Progenitor cell of endocrine pancreas (in vitro differentiated cells): ENCODE results near the gene HPGD. TPM values are rescaled to one million over a fixed set of nuclear protein-coding genes. Genes with fewer than 3 reads are reported as not detected.

Experiments used
- DNase-seq: peaks from one replicate; pipeline ENCODE4 v3.0.0; 2021; ENCODE audit warnings: low spot score; ENCODE audit not compliant: unreplicated experiment
- H3K27ac Mint-ChIP-seq: 2 replicates; pipeline ENCODE4 v1.8.0; 2021; ENCODE audit warnings: mild to moderate bottlenecking, moderate library complexity, mixed read lengths
- H3K27me3 Mint-ChIP-seq: 2 replicates; pipeline ENCODE4 v1.8.0; 2021; ENCODE audit warnings: mixed read lengths
- H3K36me3 Mint-ChIP-seq: 2 replicates; pipeline ENCODE4 v1.8.0; 2022; ENCODE audit warnings: mixed read lengths; ENCODE audit not compliant: insufficient read depth
- H3K4me1 Mint-ChIP-seq: 2 replicates; pipeline ENCODE4 v1.8.0; 2021; ENCODE audit warnings: low read depth, mixed read lengths
- H3K4me3 Mint-ChIP-seq: 2 replicates; pipeline ENCODE4 v1.8.0; 2021; ENCODE audit warnings: low read depth, mild to moderate bottlenecking, moderate library complexity, mixed read lengths
- H3K9me3 Mint-ChIP-seq: 2 replicates; pipeline ENCODE4 v1.8.0; 2021; ENCODE audit warnings: low read depth, mixed read lengths
- total RNA-seq: library from RNA; stranded (reverse); gene quantifications from 2 replicates; pipeline ENCODE4 v1.2.1, GENCODE V29; 2021
- TF ChIP-seq, protein P1 (sequence below): fragments of 200-600 bp; sonication (generic); IDR thresholded peaks from one replicate; pipeline ENCODE4 v1.5.0; 2021; ENCODE audit warnings: antibody characterized with exemption, mild to moderate bottlenecking; ENCODE audit not compliant: unreplicated experiment

HPGD gene
- total RNA-seq, 1 donor from 2014 or later, result 2.0 TPM

DNA sequence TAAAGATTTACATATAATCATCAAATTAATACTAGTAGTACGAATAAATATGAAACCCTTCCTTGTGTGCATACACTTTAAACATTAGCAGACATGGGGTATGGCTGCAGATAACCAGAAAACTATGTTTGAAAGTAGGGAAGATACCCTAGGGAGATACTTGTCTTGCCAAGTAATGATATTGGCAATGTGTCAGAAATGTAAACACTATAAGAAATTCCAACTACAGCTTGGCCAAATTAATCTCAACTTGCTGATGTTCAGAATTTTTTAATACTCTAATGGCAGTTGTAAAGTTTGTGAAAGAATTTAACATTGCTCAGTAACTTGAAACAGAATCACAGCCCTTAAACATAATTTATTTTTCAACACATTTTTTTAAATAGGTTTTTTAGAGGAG, 27.4 kb upstream of the HPGD start:
- peaks cover 21% of the 10 kb centered on the region for H3K9me3 Mint-ChIP-seq
- H3K4me1 Mint-ChIP-seq, result no peaks in the 10 kb centered on the region
- no peaks in the 10 kb centered on the region for H3K27me3 Mint-ChIP-seq

DNA sequence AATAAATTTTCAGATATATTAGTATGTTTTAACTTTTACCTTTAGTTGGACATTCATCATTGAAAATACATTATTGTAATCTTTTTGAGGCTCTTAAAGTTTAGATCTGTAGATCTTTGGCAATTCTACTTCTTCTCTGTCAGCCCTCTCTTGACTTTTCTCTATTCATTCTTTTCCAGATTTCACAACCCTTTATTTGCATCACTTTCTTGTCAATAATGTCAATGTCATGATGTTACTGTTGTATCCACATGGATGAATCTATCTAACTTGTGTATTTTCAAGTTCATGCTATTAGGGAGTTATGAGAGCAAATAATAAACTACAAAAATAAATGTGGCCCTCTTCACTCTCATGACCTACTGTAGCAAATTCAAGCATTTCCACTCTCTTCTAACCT, 23.0 kb upstream of the HPGD start:
- H3K36me3 Mint-ChIP-seq, result no peaks in the 10 kb centered on the region
- H3K4me1 Mint-ChIP-seq, result no peaks in the 10 kb centered on the region
- H3K9me3 Mint-ChIP-seq, result peaks cover 17% of the 10 kb centered on the region
- TF ChIP-seq, protein P1, sequence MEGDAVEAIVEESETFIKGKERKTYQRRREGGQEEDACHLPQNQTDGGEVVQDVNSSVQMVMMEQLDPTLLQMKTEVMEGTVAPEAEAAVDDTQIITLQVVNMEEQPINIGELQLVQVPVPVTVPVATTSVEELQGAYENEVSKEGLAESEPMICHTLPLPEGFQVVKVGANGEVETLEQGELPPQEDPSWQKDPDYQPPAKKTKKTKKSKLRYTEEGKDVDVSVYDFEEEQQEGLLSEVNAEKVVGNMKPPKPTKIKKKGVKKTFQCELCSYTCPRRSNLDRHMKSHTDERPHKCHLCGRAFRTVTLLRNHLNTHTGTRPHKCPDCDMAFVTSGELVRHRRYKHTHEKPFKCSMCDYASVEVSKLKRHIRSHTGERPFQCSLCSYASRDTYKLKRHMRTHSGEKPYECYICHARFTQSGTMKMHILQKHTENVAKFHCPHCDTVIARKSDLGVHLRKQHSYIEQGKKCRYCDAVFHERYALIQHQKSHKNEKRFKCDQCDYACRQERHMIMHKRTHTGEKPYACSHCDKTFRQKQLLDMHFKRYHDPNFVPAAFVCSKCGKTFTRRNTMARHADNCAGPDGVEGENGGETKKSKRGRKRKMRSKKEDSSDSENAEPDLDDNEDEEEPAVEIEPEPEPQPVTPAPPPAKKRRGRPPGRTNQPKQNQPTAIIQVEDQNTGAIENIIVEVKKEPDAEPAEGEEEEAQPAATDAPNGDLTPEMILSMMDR, result no peak
- DNase-seq, result no peak
- no peak overlapping the region for H3K27ac Mint-ChIP-seq
- no peak overlapping the region for H3K4me3 Mint-ChIP-seq
- H3K27me3 Mint-ChIP-seq, result no peaks in the 10 kb centered on the region

More for the DNA sequence above, 27.4 kb upstream of the HPGD start:
- TF ChIP-seq, protein P1, result no peak
- Mint-ChIP-seq H3K27ac (no peak overlapping the region), H3K36me3 (no peaks in the 10 kb centered on the region), H3K4me3 (no peak overlapping the region)
- DNase-seq, result no peak

DNA sequence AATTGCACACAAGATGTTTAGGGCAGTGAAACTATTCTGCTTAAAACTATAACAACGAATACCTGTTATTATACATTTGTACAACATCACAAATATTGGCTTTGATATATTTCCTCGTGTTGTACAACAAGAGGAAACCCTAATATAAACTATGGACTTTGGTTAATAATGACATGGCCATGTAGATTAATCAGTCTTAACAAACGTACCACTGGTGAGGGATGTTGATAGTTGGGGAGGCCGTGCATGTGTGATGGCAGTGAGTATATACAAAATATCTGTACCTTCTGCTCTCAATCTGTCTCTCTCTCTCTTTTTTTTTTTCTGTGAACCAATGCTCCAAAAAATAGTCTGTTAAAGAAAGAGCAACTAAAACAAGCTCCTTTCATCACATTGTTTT, 22.2 kb upstream of the HPGD start:
- TF ChIP-seq, protein P1, result no peak
- no peaks in the 10 kb centered on the region for H3K27me3 Mint-ChIP-seq
- H3K9me3 Mint-ChIP-seq, result peaks cover 17% of the 10 kb centered on the region
- H3K36me3 Mint-ChIP-seq, result no peaks in the 10 kb centered on the region
- no peaks in the 10 kb centered on the region for H3K4me1 Mint-ChIP-seq
- H3K4me3 Mint-ChIP-seq, result no peak overlapping the region
- H3K27ac Mint-ChIP-seq, result no peak overlapping the region
- no peak for DNase-seq

DNA sequence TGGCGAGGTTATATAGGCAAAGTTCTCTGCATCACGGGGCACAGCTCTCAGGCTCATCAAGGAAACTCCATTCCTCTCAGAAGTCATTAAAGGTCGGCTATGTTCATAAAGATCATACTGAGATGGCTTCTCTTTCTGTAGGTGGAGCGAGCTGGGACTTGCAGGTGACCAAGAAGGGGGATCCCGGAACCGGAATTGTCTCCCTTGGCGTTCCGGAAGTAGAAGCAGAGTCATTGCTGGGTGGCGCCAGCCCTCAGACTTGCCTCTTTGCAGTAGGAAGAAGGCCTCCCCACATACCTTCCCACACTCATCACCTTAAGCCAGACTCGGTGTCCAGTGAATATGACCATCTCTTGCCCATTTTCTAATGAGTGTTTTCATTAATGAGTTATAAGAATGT, 17.9 kb upstream of the HPGD start:
- Mint-ChIP-seq H3K27me3 (no peaks in the 10 kb centered on the region), H3K27ac (no peak overlapping the region), H3K4me1 (no peaks in the 10 kb centered on the region), H3K9me3 (no peaks in the 10 kb centered on the region), H3K36me3 (no peaks in the 10 kb centered on the region), H3K4me3 (no peak overlapping the region)
- TF ChIP-seq, protein P1, result no peak
- DNase-seq, result no peak

DNA sequence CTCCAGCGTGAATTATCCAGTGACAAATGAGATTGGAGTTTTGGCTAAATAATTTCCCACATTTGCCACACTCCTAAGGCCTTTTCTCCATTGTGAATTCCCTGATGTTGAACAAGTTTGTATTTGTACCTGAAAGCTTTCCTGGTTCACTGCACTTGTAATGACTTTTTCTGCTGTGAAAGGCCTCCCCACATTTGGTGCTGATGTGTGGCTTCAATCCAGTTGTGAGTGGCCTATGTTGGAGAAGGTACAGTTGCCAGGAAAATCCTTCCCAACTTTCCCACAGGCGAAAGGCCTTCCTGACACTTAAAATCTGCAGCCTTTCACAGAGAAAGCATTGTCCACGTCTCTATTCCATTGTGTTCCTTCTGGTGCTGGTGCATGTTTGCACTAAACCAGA, 17.3 kb upstream of the HPGD start:
- Mint-ChIP-seq H3K27me3 (no peaks in the 10 kb centered on the region), H3K27ac (peak overlapping the region; percentile 34), H3K36me3 (no peaks in the 10 kb centered on the region), H3K4me1 (no peaks in the 10 kb centered on the region), H3K9me3 (no peaks in the 10 kb centered on the region), H3K4me3 (no peak overlapping the region)
- TF ChIP-seq, protein P1, result no peak
- no peak for DNase-seq

DNA sequence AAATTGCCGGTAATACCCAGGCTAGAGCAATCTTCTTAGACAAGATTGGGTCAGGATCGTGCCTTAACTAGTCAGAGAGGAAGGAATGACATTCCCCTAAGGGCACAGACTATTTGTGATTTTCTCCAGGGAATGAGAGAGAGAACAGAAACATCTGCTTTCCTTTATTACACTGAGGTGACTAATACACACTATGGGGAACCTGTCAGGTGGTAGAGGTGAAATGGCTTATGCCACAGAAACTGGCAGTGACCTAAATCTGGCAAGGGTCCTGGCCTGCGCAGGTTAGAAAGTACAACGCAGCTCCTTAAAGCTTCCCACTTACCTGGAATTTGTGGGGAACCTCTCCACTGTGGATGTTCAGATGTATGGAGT, 16.6 kb upstream of the HPGD start:
- Mint-ChIP-seq H3K4me3 (no peak overlapping the region), H3K4me1 (no peaks in the 10 kb centered on the region), H3K27me3 (no peaks in the 10 kb centered on the region), H3K9me3 (no peaks in the 10 kb centered on the region), H3K36me3 (no peaks in the 10 kb centered on the region), H3K27ac (no peak overlapping the region)
- DNase-seq, result no peak
- TF ChIP-seq, protein P1, result no peak
